Eye (tissue), 1 donor: Measurements from ENCODE around the gene TC2N.
"Not testable (repeated sequence)": the region's sequence is repeated elsewhere in the genome, so short reads cannot be mapped to it uniquely, and the experiment has no call there.

Experiments
- DNase-seq: peaks from one replicate; pipeline ENCODE4 v3.0.0-alpha.2; 2015

TC2N gene

GRCh38 chr14:91888641-91889476, 21.5 kb upstream of the TC2N start:
- DNase-seq = no peak

DNA sequence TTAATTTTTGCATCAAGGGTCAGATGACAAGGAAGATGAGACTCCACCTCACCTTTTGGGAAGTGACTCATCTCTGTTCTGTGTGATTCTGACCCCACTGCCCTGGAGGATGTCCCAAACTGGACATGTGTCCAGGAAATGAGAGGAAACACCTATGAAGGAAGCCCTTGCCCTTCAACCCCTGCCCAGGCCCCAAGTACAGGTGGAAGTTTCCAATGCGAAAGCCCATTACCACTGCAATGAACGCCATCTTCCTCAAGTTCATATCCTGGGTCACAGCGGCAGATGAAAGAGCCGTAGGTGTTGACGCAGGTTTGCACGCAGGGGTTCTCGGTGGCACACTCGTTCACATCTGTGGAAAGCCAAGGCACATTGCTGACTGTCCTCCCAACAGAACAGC, 19.6 kb upstream of the TC2N start:
- no peak for DNase-seq

DNA sequence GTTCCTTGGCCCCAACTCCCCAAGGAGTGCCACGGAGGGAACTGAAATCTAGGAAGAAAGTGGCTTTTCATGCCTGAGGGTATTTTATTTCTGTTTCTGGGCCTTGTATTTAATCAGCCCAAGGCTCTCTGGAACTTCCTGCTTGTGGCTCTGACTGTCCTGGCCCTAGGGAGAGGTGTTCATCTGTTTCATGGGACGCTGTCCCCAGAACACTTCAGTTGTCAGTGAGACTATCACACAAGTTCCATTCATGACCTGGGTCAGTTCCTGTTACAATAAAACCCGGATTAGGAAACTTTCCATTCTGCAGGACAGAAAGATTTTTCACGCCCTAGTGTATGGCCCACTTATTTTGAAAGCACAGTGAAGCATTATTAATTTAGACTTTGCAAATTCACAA, 18.5 kb upstream of the TC2N start:
- DNase-seq = no peak

GRCh38 chr14:91885113-91885712, 17.9 kb upstream of the TC2N start:
- DNase-seq = no peak

GRCh38 chr14:91884664-91885063, 17.3 kb upstream of the TC2N start:
- no peak for DNase-seq

DNA sequence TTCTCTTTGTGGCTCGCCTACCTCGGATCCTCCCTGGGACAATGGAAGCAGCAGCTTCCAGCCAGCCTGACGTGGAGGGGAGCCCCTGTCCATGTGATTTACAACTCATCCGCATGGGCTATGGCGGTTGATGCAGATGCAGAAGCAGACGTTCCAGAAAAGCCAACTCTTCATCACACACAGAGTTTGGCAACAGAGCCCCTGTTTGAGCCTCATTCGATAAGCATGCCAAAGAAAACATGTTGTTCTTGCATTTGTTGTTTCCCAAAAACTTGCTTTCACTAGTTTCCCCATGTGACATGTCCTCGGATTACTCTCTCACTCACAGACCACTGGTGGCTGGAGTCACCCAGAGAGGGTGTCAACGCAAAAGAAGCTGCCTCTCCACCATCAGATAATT, 16.4 kb upstream of the TC2N start:
- DNase-seq = no peak

DNA sequence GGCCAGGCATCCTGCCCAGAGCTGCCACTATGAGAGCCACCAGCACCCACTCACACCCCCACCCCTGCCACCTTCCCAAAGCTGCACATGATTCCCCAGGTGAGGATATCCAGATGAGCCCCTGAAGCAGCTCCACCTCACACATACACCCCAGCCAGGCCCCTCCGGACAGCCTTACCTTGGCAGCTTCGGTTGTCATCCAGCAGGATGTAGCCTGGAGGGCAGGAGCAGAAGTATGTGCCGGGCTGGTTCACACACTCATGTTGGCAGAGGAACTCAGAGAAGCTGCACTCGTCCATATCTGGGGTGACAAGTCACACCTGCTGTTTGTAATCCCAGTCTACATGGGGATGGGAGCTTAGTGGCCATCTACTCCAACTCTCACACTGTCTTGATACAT, 15.4 kb upstream of the TC2N start:
- no peak for DNase-seq

- DNase-seq = no peak
Measured at GRCh38 chr14:91882369-91882768, 15.0 kb upstream of the TC2N start.

DNA sequence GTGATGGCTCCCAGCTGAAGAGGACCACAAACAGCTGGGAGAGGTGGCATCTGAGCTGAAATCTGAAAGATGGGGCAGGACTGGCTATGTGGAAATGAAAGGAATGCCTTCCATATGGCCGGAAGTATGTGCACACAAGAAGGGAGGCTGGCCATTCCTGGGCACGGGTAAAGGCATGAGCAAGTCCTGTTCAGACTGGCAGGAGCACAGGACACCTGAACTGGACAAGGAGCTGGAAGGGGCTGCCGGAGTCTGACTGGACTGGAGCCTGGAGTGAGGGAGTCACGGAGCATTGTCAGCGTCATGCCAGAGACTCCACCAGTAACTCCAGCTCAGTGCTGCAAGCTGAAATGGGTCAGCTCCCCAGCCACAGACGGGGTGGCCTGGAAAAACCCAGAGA, 11.9 kb upstream of the TC2N start:
- no peak for DNase-seq

- no peak for DNase-seq
Measured at GRCh38 chr14:91878274-91878673, 10.9 kb upstream of the TC2N start.

GRCh38 chr14:91877376-91877915, 10.1 kb upstream of the TC2N start:
- no peak for DNase-seq

DNA sequence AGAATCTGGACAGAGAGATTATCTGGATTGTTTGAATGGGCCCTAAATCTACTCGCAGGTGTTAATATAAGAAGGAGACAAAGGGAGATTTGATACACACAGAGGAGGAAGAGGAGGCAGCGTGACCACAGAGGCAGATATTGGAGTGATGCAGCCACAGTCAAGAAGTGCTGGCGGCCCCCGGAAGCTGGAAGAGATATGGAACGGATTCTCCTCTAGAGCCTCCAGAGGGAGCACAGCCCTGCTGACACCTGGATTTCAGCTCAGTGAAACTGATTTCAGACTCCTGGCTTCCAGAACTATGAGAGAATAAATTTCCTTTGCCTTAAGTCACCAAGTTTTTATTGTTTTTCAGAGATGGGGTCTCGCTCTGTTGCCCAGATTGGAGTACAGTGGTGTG, 9.2 kb upstream of the TC2N start:
- no peak for DNase-seq

DNA sequence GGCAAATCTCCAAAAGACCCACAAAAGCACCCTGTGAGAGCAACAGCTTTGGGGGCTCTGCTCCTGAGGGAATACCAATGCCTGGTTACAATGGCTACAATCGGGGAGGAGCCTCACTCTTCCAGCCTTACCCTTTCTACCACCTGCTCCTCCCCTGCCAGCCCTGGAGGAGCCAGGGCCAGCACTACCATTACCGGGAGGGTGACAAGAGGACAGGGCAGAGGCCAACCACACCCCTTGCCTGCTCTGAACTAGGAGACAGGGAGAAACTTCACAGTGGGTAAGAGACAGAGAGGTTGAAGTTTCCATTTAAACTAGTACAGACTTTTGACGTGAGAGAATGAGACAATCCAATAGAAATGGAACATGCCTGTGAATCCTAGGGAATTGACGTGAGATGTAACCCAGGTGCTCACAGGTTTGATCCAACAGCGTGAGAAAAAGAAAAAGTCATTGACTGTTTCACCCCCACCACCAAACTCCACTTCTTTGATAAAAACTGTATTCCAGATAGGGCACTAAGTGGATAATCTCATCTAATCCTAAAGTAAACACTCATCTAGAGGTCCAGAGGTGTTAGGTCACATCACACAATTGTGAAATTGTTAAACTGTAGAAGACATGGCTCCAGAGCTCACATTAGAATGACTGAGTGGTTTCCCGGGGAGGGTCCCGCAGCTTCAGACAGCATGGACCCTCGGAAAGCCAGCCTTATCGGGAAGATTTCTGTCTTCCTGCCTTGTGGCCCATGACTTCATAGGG, 8.4 kb upstream of the TC2N start:
- DNase-seq = no peak

DNA sequence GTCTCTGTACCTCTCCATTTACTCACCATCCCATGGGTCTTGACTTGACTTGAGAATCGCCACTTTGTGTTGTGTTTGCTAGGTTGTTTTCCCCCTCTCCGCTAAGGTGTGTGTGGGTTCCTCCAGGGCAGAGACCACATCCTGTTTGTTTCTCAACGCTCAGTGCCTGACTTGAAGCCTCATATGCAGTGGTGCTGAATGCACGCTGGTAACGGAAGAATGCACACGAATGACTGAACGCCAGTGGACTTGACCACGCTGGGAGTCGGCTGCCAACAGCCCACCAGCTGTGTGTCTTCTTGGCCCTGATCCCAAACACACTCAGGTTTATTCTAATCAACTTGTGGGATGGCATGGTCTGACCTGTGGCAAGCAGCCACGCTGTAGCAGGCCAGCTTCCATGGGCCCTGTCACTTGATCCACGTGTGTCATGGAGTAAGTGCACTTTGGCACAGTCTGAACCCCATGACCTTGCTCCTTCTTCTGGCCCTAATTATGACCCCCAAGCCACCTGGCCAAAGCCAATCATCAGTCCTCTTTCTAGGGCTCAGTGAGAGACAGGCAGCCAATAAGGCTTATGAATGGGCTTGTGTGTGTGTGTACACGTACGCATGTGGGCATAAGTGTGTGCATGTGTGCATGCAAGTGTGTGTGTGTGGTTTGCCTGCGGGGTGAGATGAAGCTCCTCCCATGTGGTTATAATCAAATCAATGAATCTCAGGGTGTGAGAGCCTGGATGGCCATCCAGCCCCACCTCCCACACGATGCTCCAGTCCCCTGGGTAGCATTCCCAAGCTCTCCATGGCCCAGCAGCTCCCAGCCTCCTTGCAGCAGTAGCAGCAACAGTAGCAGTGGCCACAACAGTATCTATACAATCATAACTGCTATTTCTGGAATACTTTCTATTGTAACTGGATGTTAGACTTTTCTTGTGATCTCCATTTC, 6.4 kb upstream of the TC2N start:
- DNase-seq = no peak

DNA sequence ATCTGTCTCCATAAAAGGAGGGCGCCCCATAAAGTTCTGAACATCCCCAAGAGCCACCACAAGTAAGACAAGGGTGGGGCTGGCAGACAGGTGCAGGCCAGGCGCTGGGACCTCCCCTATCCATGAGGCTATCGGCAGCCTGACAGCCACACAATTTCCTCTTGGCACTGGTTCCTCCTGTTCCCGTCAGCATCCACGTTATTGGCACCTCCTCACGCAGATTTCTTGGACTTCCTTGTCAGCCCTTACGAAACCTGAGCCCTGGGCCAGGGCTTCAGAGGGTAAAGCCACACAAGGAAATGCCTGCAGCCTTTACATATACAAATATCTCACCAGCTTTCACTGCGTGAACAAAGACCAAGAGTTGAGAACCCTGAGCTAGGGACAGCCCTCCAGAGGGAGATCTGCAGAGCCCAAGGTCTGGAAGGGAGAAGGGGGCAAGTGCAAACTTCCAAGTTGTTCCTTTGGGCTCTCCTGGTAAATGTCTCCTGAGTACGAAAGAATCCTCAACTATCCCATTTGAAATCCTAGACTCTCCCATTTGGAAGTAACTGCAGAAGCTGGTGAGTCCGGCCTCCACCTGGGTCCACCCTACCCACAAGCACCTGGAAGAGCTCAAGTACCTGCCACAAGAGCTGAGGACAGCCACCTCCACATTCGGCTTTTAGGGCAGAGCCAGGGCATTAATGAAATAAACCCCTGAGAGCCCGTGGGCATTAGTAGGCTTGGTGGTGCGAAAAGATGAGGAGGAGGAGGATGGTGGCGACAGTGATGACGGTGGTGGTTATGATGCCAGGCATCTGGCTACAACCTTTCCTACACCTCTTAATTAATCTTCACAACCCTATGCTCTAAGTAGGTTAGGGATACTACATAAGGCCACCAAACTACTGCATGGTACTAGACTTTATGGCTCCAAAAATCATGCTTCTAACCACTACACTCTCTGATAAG, 5.5 kb upstream of the TC2N start:
- no peak for DNase-seq

GRCh38 chr14:91872011-91872501, 4.7 kb upstream of the TC2N start:
- DNase-seq = no peak

GRCh38 chr14:91871401-91871800, 4.1 kb upstream of the TC2N start:
- not testable (repeated sequence) for DNase-seq

DNA sequence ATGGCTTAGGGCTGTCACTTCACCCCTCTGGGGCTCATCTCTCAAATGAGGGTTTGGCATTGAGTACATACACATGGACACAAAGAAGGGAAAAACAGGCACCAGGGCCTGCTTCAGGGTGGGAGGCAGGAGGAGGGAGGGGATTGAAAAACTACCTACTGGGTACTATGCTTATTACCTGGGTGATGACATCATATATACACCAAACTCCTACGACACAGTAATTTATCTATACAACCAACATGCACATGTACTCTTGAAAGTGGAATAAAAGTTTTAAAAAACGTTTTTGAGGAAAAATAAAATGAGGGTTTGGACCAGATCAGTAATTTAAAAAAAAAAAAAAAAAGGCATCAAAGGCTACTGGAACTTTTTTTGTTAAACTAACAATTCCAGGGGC, 3.6 kb upstream of the TC2N start:
- no peak for DNase-seq

DNA sequence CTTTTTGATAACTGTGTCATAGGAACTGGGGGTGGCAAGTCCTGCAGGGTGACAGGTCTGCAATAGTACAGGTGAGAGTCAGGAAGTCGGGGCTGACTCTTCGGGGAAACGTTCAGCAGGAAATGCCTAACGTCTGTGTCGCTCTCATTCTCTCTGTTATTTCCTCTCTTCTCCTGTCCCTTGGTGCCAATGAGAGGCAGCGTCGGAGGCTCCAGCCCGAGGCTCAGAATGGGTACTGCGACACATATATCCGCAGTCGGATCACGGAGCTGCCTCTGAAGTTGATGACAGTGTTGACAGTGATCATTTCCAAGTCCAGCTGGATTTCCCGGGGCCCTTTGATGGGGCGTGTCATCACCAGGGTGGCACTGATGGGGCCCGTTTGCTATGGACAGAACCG, 2.7 kb upstream of the TC2N start:
- no peak for DNase-seq

GRCh38 chr14:91869556-91869955, 2.2 kb upstream of the TC2N start:
- DNase-seq = no peak
